Body of pancreas (tissue), 4 donors: ENCODE data around the gene LACTBL1.

ENCODE experiments used
- POLR2A ChIP-seq, 3 donors: fragments of 450-650 bp; IDR thresholded peaks; one replicate each; pipeline ENCODE4 v1.6.1; 2016; ENCODE audit warnings: antibody characterized with exemption in 3 of 3, mild to moderate bottlenecking in 2 of 3
- TF ChIP-seq, protein P1 (sequence below), 7 experiments: fragments of 450-650 bp in 4 of 7; fragments of 200-600 bp in 3 of 7; sonication (generic) in 3 of 7; IDR thresholded peaks; one replicate each; pipeline ENCODE4 v1.5.1; 2016 to 2019; ENCODE audit warnings: antibody characterized with exemption in 7 of 7

DNA sequence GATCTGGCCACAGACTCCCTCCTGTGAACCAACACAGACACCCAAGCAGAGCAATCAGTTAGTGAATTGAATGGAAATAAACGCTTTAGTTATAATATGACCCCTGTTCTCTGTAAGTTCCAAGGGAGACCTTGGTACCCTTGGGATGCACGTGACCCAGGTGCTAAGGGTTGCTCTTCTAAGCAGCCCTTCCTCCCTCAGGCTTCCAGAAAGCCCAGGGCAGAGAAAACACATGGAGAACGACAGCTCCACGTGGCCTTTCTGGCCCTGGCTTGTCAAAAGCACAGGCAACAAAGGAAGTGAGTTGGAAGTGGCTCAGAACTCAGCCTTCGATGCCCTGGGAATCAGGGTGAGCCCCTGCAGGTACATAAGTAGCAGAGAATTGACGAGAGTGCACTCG is 57.4 kb downstream of the LACTBL1 start:
- TF ChIP-seq, protein P1, sequence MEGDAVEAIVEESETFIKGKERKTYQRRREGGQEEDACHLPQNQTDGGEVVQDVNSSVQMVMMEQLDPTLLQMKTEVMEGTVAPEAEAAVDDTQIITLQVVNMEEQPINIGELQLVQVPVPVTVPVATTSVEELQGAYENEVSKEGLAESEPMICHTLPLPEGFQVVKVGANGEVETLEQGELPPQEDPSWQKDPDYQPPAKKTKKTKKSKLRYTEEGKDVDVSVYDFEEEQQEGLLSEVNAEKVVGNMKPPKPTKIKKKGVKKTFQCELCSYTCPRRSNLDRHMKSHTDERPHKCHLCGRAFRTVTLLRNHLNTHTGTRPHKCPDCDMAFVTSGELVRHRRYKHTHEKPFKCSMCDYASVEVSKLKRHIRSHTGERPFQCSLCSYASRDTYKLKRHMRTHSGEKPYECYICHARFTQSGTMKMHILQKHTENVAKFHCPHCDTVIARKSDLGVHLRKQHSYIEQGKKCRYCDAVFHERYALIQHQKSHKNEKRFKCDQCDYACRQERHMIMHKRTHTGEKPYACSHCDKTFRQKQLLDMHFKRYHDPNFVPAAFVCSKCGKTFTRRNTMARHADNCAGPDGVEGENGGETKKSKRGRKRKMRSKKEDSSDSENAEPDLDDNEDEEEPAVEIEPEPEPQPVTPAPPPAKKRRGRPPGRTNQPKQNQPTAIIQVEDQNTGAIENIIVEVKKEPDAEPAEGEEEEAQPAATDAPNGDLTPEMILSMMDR (IDR thresholded peaks at IDR 0.05) = no peak
- TF ChIP-seq POLR2A (IDR thresholded peaks at IDR 0.05) = no peak
